Transverse colon (tissue), 4 donors: Measurements from ENCODE around the gene NCOA5. TPM values are rescaled to one million over a fixed set of nuclear protein-coding genes. Genes with fewer than 3 reads are reported as not detected.
A peak's percentile ranks its signal among the peaks of the same experiment; 100 is the strongest.

Source experiments
- DNase-seq: peaks from one replicate; pipeline ENCODE4 v3.0.0-alpha.2; 2019
- H3K27ac ChIP-seq, 4 donors: fragments of 200-600 bp; sonication (generic); 2 replicates each; pipeline ENCODE4 v1.5.1; 2016 to 2018; ENCODE audit warnings: inconsistent platforms in 4 of 4
- H3K27me3 ChIP-seq: fragments of 200-600 bp; sonication (generic); 2 replicates; pipeline ENCODE4 v1.5.1; 2017; ENCODE audit warnings: inconsistent platforms
- H3K36me3 ChIP-seq, 4 donors: fragments of 200-600 bp; sonication (generic); 2 replicates each; pipeline ENCODE4 v1.5.1; 2017 to 2019; ENCODE audit warnings: inconsistent platforms in 4 of 4
- H3K4me1 ChIP-seq, 4 donors: fragments of 200-600 bp; sonication (generic); 2 replicates each; pipeline ENCODE4 v1.5.1; 2017 to 2020; ENCODE audit warnings: inconsistent platforms in 4 of 4
- H3K4me3 ChIP-seq, 4 donors: fragments of 200-600 bp; sonication (generic); 1 replicate in 1 of 4; 2 replicates in 3 of 4; pipeline versions ENCODE4 v1.5.1 to v1.6.1; 2017 to 2019; ENCODE audit warnings: inconsistent platforms in 4 of 4
- H3K9me3 ChIP-seq, 2 donors: fragments of 200-600 bp; sonication (generic); 2 replicates each; pipeline ENCODE4 v1.5.1; 2017 to 2019; ENCODE audit warnings: inconsistent platforms in 2 of 2
- EP300 ChIP-seq: sonication (generic); formaldehyde crosslinking; IDR thresholded peaks from one replicate; pipeline ENCODE4 v1.6.1; 2017; ENCODE audit warnings: antibody characterized with exemption, low read depth
- POLR2A ChIP-seq: fragments of 450-650 bp; IDR thresholded peaks from one replicate; pipeline ENCODE4 v1.6.1; 2016; ENCODE audit warnings: antibody characterized with exemption, mild to moderate bottlenecking, moderate library complexity
- POLR2AphosphoS5 ChIP-seq, 3 donors: sonication (generic); formaldehyde crosslinking; IDR thresholded peaks; one replicate each; pipeline ENCODE4 v1.6.1; 2016; ENCODE audit warnings: antibody characterized with exemption in 3 of 3
- WGBS, 2 donors: methylation state at CpG; one replicate each; pipeline ENCODE4 v1.1.5; 2018; ENCODE audit warnings: low coverage in 1 of 2; 5-methylcytosine and 5-hydroxymethylcytosine counted together
- in situ Hi-C, 4 donors: fragments of 200-750 bp; cut with MboI; loops; one replicate each; pipeline versions ENCODE4 v1.15.0 to v1.15.1; 2017; ENCODE audit warnings: low sequenced_read_pairs in 3 of 4, low pct_ligation_motif_present in 1 of 4, low pct_unique_long_range_greater_than_20kb in 1 of 4
- intact Hi-C: fragments of 100-400 bp; cut with DNase I; formaldehyde crosslinking; loops from one replicate; pipeline ENCODE4 v1.15.1; 2023; ENCODE audit warnings: low total_unique reads
- total RNA-seq, 4 donors: library from RNA; depleted of rRNA; stranded (reverse); fragments of >200 nt; gene quantifications; one replicate each; pipeline ENCODE4 v1.1.0, GENCODE V29; 2016
- TF ChIP-seq, protein P1 (sequence below), 5 experiments: fragments of 200-600 bp in 3 of 5; fragments of 450-650 bp in 2 of 5; sonication (generic) in 3 of 5; IDR thresholded peaks; 1 replicate in 2 of 5; 2 replicates in 3 of 5; pipeline ENCODE4 v1.5.1; 2016 to 2017; ENCODE audit warnings: antibody characterized with exemption in 5 of 5, inconsistent platforms in 3 of 5, mild to moderate bottlenecking in 2 of 5, moderate library complexity in 1 of 5

Gene NCOA5
- total RNA-seq, 4 donors from 2014 or later: 18.3 to 97.3 (median 27.3) TPM

- 0 to 30% methylated on average over 1 to 23 of the region's 29 CpGs for WGBS, 2 donors
- in situ Hi-C loops: loop anchor here in 1 of 4 donors (10.0 kb wide), 1 partner anchor 161 kb away; no protein-coding TSS in a partner anchor
- peaks cover 83% of the 10 kb centered on the region for H3K27me3 ChIP-seq
- H3K4me3 ChIP-seq: peak overlapping the region in 1 of 4 donors; percentile 19
- H3K27ac ChIP-seq: no peak overlapping the region
- intact Hi-C loops: no loop called here
- no peaks in the 10 kb centered on the region for H3K9me3 ChIP-seq
- DNase-seq: no peak
- peaks cover 4 to 26% (median 9%) of the 10 kb centered on the region in 4 donors for H3K4me1 ChIP-seq
- no peak for TF ChIP-seq EP300
- TF ChIP-seq, protein P1, sequence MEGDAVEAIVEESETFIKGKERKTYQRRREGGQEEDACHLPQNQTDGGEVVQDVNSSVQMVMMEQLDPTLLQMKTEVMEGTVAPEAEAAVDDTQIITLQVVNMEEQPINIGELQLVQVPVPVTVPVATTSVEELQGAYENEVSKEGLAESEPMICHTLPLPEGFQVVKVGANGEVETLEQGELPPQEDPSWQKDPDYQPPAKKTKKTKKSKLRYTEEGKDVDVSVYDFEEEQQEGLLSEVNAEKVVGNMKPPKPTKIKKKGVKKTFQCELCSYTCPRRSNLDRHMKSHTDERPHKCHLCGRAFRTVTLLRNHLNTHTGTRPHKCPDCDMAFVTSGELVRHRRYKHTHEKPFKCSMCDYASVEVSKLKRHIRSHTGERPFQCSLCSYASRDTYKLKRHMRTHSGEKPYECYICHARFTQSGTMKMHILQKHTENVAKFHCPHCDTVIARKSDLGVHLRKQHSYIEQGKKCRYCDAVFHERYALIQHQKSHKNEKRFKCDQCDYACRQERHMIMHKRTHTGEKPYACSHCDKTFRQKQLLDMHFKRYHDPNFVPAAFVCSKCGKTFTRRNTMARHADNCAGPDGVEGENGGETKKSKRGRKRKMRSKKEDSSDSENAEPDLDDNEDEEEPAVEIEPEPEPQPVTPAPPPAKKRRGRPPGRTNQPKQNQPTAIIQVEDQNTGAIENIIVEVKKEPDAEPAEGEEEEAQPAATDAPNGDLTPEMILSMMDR (IDR thresholded peaks at IDR 0.05): no peak
- no peaks in the 10 kb centered on the region for H3K36me3 ChIP-seq
These were observed 76.4 kb downstream of the NCOA5 start for GRCh38 chr20:46013322-46013828.

- intact Hi-C loops (no loop called here), in situ Hi-C loops (loop anchor here in 1 of 4 donors (10.0 kb wide), 1 partner anchor 162 kb away; no protein-coding TSS in a partner anchor)
- H3K9me3 ChIP-seq: no peaks in the 10 kb centered on the region
- DNase-seq: no peak
- no peaks in the 10 kb centered on the region for H3K36me3 ChIP-seq
- H3K27ac ChIP-seq: no peak overlapping the region
- peaks cover 86% of the 10 kb centered on the region for H3K27me3 ChIP-seq
- TF ChIP-seq EP300 (no peak), POLR2A (no peak), POLR2AphosphoS5 (IDR thresholded peaks at IDR 0.05) (no peak)
- TF ChIP-seq, protein P1 (IDR thresholded peaks at IDR 0.05): no peak
- 55% methylated on average over 5 to 10 of the region's 10 CpGs for WGBS, 2 donors
- no peak overlapping the region for H3K4me3 ChIP-seq
- peaks cover 4 to 30% (median 9%) of the 10 kb centered on the region in 4 donors for H3K4me1 ChIP-seq
These were observed 76.8 kb downstream of the NCOA5 start for GRCh38 chr20:46012921-46013320.

- in situ Hi-C loops (loop anchor here in 1 of 4 donors (10.0 kb wide), 1 partner anchor 163 kb away; no protein-coding TSS in a partner anchor), intact Hi-C loops (no loop called here)
- peaks cover 89% of the 10 kb centered on the region for H3K27me3 ChIP-seq
- DNase-seq: peak; percentile 54
- no peak overlapping the region for H3K4me3 ChIP-seq
- WGBS, 2 donors: 0 to 51% methylated on average over 3 to 54 of the region's 57 CpGs
- H3K36me3 ChIP-seq: no peaks in the 10 kb centered on the region
- H3K9me3 ChIP-seq: no peaks in the 10 kb centered on the region
- TF ChIP-seq EP300: no peak
- H3K4me1 ChIP-seq: peaks cover 4 to 30% (median 9%) of the 10 kb centered on the region in 4 donors
- H3K27ac ChIP-seq: no peak overlapping the region
These were observed 77.9 kb downstream of the NCOA5 start for GRCh38 chr20:46011631-46012482.

Other genes with a start within 250 kb of the NCOA5 start
- gene ACOT8, start 232.6 kb downstream of the NCOA5 start, total RNA-seq: 100 to 1,000 TPM in 1 of 4 donors, 10 to 100 TPM in 3; 84.6 to 108 (median 99.7) TPM
- gene ZSWIM3, start 232.3 kb downstream of the NCOA5 start, total RNA-seq: 1 to 10 TPM; 2.2 to 8.3 (median 5.7) TPM
- gene ZSWIM1, start 208.7 kb downstream of the NCOA5 start, total RNA-seq: 10 to 100 TPM; 11.0 to 82.6 (median 16.0) TPM
- 100 to 1,000 TPM in 1 of 4 donors, 1 to 10 TPM in 3; 3.7 to 103 (median 6.0) TPM for gene SPATA25, start 202.3 kb downstream of the NCOA5 start, total RNA-seq
- 10 to 100 TPM; 14.7 to 30.4 (median 18.1) TPM for gene NEURL2, start 198.8 kb downstream of the NCOA5 start, total RNA-seq
- 100 to 1,000 TPM; 197 to 971 (median 466) TPM for gene CTSA, start 198.6 kb downstream of the NCOA5 start, total RNA-seq
- 10 to 100 TPM; 17.7 to 79.9 (median 59.9) TPM for gene PLTP, start 177.8 kb downstream of the NCOA5 start, total RNA-seq
- 10 to 100 TPM; 23.5 to 52.0 (median 32.0) TPM for gene PCIF1, start 155.3 kb downstream of the NCOA5 start, total RNA-seq
- gene ZNF335, start 117.8 kb downstream of the NCOA5 start, total RNA-seq: 10 to 100 TPM; 27.0 to 80.0 (median 32.4) TPM
- 1 to 10 TPM in 1 of 4 donors, not detected in 3; 3.8 TPM for gene MMP9, start 81.1 kb downstream of the NCOA5 start, total RNA-seq
- not detected for gene SLC12A5, start 60.7 kb downstream of the NCOA5 start, total RNA-seq
- gene CD40, start 28.4 kb upstream of the NCOA5 start, total RNA-seq: 10 to 100 TPM in 1 of 4 donors, 1 to 10 TPM in 3; 2.5 to 11.6 (median 3.5) TPM
- gene CDH22, start 218.5 kb upstream of the NCOA5 start, total RNA-seq: not detected